Endothelial cell of umbilical vein (primary cell): ENCODE data around the gene SNAI3. TPM values are rescaled to one million over a fixed set of nuclear protein-coding genes. Genes with fewer than 3 reads are reported as not detected.

ENCODE experiments used
- BruUV-seq: library from RNA; stranded (reverse); fragments of 400-500 nt; replicated peaks from 2 replicates; lab custom pipeline; 2021; lab: Mats Ljungman, UMichigan
- CTCF ChIA-PET: fragments of 300-600, 350-600 bp; sonication (Branson Sonifier 250); formaldehyde crosslinking; loops from one replicate; lab custom pipeline; 2021; ENCODE audit warnings: antibody characterized with exemption, inconsistent platforms; lab: Charles Lee
- POLR2A ChIA-PET: fragments of 300-600, 350-600 bp; sonication (Branson Sonifier 250); formaldehyde crosslinking; loops from one replicate; lab custom pipeline; 2021; ENCODE audit warnings: antibody characterized with exemption, inconsistent platforms; lab: Charles Lee
- DNase-seq: peaks from one replicate; pipeline ENCODE4 v3.0.0-alpha.2; 2011; ENCODE audit warnings: low read depth, low spot score
- FAIRE-seq: peaks from 2 replicates; lab custom pipeline; 2011; peaks lifted over from hg19 to GRCh38; lab: Jason Lieb, UNC
- H2AFZ ChIP-seq: 2 replicates; pipeline ENCODE4 v1.6.0; 2012; ENCODE audit warnings: low read depth, low read length, control low read depth, inconsistent platforms
- H3K27ac ChIP-seq: 2 replicates; pipeline ENCODE4 v1.5.1; 2011; ENCODE audit warnings: low read depth, mild to moderate bottlenecking, control low read depth, low read length, moderate library complexity; ENCODE audit not compliant: insufficient read depth
- H3K27me3 ChIP-seq, 2 experiments: 2 replicates each; pipeline versions ENCODE4 v1.6.0 to v1.6.1; 2011; ENCODE audit warnings: low read length in 2 of 2, mixed read lengths in 1 of 2; ENCODE audit not compliant: control insufficient read depth in 2 of 2, insufficient read depth in 2 of 2
- H3K36me3 ChIP-seq, 2 experiments: 2 replicates in 1 of 2; 3 replicates in 1 of 2; pipeline ENCODE4 v1.5.1; 2011; ENCODE audit warnings: low read length in 2 of 2, mild to moderate bottlenecking in 1 of 2, moderate library complexity in 1 of 2; ENCODE audit not compliant: control insufficient read depth in 2 of 2, insufficient read depth in 2 of 2; ENCODE audit errors: extremely low read depth in 1 of 2
- H3K4me1 ChIP-seq: 3 replicates; pipeline ENCODE4 v1.5.1; 2011; ENCODE audit warnings: mild to moderate bottlenecking, low read length; ENCODE audit not compliant: control insufficient read depth, insufficient read depth; ENCODE audit errors: extremely low read depth
- H3K4me2 ChIP-seq: 2 replicates; pipeline ENCODE4 v1.6.1; 2011; ENCODE audit warnings: low read length, control low read depth, mixed read lengths; ENCODE audit not compliant: insufficient read depth
- H3K4me3 ChIP-seq, 3 experiments: fragments of 200-600 bp in 1 of 3; sonication (generic), shearing (Covaris generic) in 1 of 3; replicated peaks in 1 of 3; 2 replicates each; pipeline ENCODE4 v1.5.1; 2011 to 2016; ENCODE audit warnings: control low read depth in 3 of 3, low read length in 3 of 3, mild to moderate bottlenecking in 2 of 3, inconsistent platforms in 1 of 3, low read depth in 1 of 3, moderate library complexity in 1 of 3; ENCODE audit not compliant: insufficient read depth in 1 of 3
- H3K79me2 ChIP-seq: 2 replicates; pipeline ENCODE4 v1.6.0; 2012; ENCODE audit warnings: low read length, inconsistent platforms; ENCODE audit not compliant: control insufficient read depth, insufficient read depth
- H3K9ac ChIP-seq: replicated peaks from 2 replicates; pipeline ENCODE3; 2011; ENCODE audit warnings: low read length, control low read depth; ENCODE audit not compliant: insufficient read depth; ENCODE audit errors: extremely low read depth
- H3K9me1 ChIP-seq: replicated peaks from 3 replicates; pipeline ENCODE4 v1.6.0; 2011; ENCODE audit warnings: mild to moderate bottlenecking, low read length; ENCODE audit not compliant: control insufficient read depth, insufficient read depth; ENCODE audit errors: extremely low read depth
- H3K9me3 ChIP-seq: replicated peaks from 2 replicates; pipeline ENCODE4 v1.5.1; 2012; ENCODE audit warnings: low read length, inconsistent platforms; ENCODE audit not compliant: control insufficient read depth, insufficient read depth
- H4K20me1 ChIP-seq: replicated peaks from 2 replicates; pipeline ENCODE3; 2011; ENCODE audit warnings: mild to moderate bottlenecking, low read length; ENCODE audit not compliant: control insufficient read depth, insufficient read depth; ENCODE audit errors: extremely low read depth
- CTCF ChIP-seq, 2 donors: IDR thresholded peaks; 1 replicate in 1 of 2; 2 replicates in 1 of 2; pipeline ENCODE4 v1.5.1; 2011; ENCODE audit warnings: low read length in 2 of 2, mild to moderate bottlenecking in 2 of 2, moderate library complexity in 2 of 2, control low read depth in 1 of 2, inconsistent platforms in 1 of 2, low read depth in 1 of 2; ENCODE audit not compliant: insufficient read depth in 1 of 2; ENCODE audit errors: extremely low read depth in 1 of 2
- EZH2 ChIP-seq: IDR thresholded peaks from 2 replicates; pipeline ENCODE4 v1.6.1; 2012; ENCODE audit warnings: borderline replicate concordance, low read depth, mild to moderate bottlenecking, moderate library complexity, low read length, inconsistent platforms; ENCODE audit not compliant: severe bottlenecking
- FOS ChIP-seq: IDR thresholded peaks from 2 replicates; pipeline ENCODE4 v1.6.1; 2011; ENCODE audit warnings: mild to moderate bottlenecking, low read length, moderate library complexity, borderline replicate concordance; ENCODE audit not compliant: insufficient read depth
- GATA2 ChIP-seq: IDR thresholded peaks from 2 replicates; pipeline ENCODE4 v1.7.0; 2011; ENCODE audit warnings: low read depth, mild to moderate bottlenecking, moderate library complexity, mixed read lengths, low read length; ENCODE audit not compliant: insufficient read length, insufficient read depth
- JUN ChIP-seq: IDR thresholded peaks from 2 replicates; pipeline ENCODE4 v1.6.1; 2011; ENCODE audit warnings: borderline replicate concordance, low read depth; ENCODE audit not compliant: insufficient read length, insufficient read depth
- MAX ChIP-seq: IDR thresholded peaks from 2 replicates; pipeline ENCODE4 v1.6.1; 2011; ENCODE audit not compliant: insufficient read depth, insufficient read length
- MYC ChIP-seq: IDR thresholded peaks from one replicate; pipeline ENCODE4 v1.6.1; 2011; ENCODE audit warnings: mild to moderate bottlenecking, low read depth, low read length
- POLR2A ChIP-seq: IDR thresholded peaks from 2 replicates; pipeline ENCODE4 v1.6.1; 2012; ENCODE audit warnings: low read depth, mild to moderate bottlenecking, control low read depth, low read length
- POLR2AphosphoS5 ChIP-seq: IDR thresholded peaks from 2 replicates; pipeline ENCODE4 v1.6.1; 2012; ENCODE audit warnings: low read depth, mild to moderate bottlenecking, control low read depth, low read length, moderate library complexity; ENCODE audit not compliant: insufficient read depth
- dilution Hi-C: fragments of 300-500 bp; cut with MboI; formaldehyde crosslinking; loops from one replicate; pipeline ENCODE4 v1.15.0; 2019; ENCODE audit warnings: low sequenced_read_pairs; ENCODE audit not compliant: extremely low pct_ligation_motif_present
- intact Hi-C: fragments of 100-400 bp; cut with micrococcal nuclease; formaldehyde crosslinking; loops from one replicate; pipeline ENCODE4 v1.10.0; 2022
- polyA plus RNA-seq, 4 experiments: library from polyadenylated mRNA; depleted of rRNA in 3 of 4; stranded (reverse) in 3 of 4; unstranded in 1 of 4; fragments of >200 nt; gene quantifications; 2 replicates each; pipeline versions ENCODE4 v1.2.1 to v1.2.3, GENCODE V29; 2011 to 2012; ENCODE audit warnings: missing spikeins in 1 of 4
- total RNA-seq: library from RNA; stranded (reverse); gene quantifications from 2 replicates; pipeline ENCODE4 v1.2.3, GENCODE V29; 2021

The SNAI3 gene
- total and polyA plus RNA-seq, 2 donors (not counting 3 experiments of a cell fraction or from before 2014, with no cell fraction given) = 0.30 to 0.31 TPM

GRCh38 chr16:88661468-88661867 lies 24.8 kb downstream of the SNAI3 start:
- Histone ChIP-seq H3K9me1 (no peaks in the 10 kb centered on the region), H4K20me1 (no peaks in the 10 kb centered on the region), H2AFZ (no peak overlapping the region), H3K4me1 (peaks cover 20% of the 10 kb centered on the region), H3K9me3 (no peaks in the 10 kb centered on the region), H3K27ac (no peak overlapping the region), H3K79me2 (peaks cover 40% of the 10 kb centered on the region), H3K4me3 (peak overlapping the region in 1 of 3 experiments; percentile 43), H3K36me3 (peaks cover 2 to 4% of the 10 kb centered on the region in 2 experiments), H3K27me3 (no peaks in the 10 kb centered on the region), H3K9ac (no peak overlapping the region), H3K4me2 (peak overlapping the region; percentile 38)
- no peak for TF ChIP-seq GATA2
- no peak for TF ChIP-seq MAX
- no peak for TF ChIP-seq JUN
- TF ChIP-seq MYC = no peak
- no peak for TF ChIP-seq POLR2AphosphoS5
- TF ChIP-seq POLR2A = no peak
- no peak for TF ChIP-seq FOS
- no TSS peak for BruUV-seq
- dilution Hi-C loops (no loop called here), intact Hi-C loops (no loop called here)
- no peak for FAIRE-seq
- no peak for DNase-seq
- ChIA-PET CTCF (no interaction called here), POLR2A (no interaction called here)

GRCh38 chr16:88659160-88659559 lies 27.1 kb downstream of the SNAI3 start:
- Histone ChIP-seq H3K36me3 (peaks cover 7 to 15% of the 10 kb centered on the region in 2 experiments), H3K4me2 (no peak overlapping the region), H3K4me3 (no peak overlapping the region), H3K9ac (no peak overlapping the region), H3K9me3 (no peaks in the 10 kb centered on the region), H4K20me1 (no peaks in the 10 kb centered on the region), H3K4me1 (peaks cover 7% of the 10 kb centered on the region), H3K27ac (no peak overlapping the region), H3K9me1 (no peaks in the 10 kb centered on the region), H2AFZ (no peak overlapping the region), H3K79me2 (peaks cover 40% of the 10 kb centered on the region), H3K27me3 (no peaks in the 10 kb centered on the region)
- no peak for TF ChIP-seq POLR2A
- no peak for TF ChIP-seq EZH2
- no peak for TF ChIP-seq GATA2
- no peak for TF ChIP-seq JUN
- no peak for TF ChIP-seq MAX
- TF ChIP-seq FOS = no peak
- no peak for TF ChIP-seq CTCF (IDR thresholded peaks at IDR 0.05; ENCODE audit: extremely low read depth in 1 of 2, insufficient read depth in 1 of 2, low read depth in 1 of 2, low read length in 2 of 2)
- TF ChIP-seq MYC = no peak
- TF ChIP-seq POLR2AphosphoS5 = no peak
- FAIRE-seq = no peak
- no peak for DNase-seq
- CTCF ChIA-PET = no interaction called here
- intact Hi-C loops (no loop called here), dilution Hi-C loops (no loop called here)
- POLR2A ChIA-PET = no interaction called here
- no TSS peak for BruUV-seq
